Measurements from ENCODE around the gene STRN3. TPM values are rescaled to one million over a fixed set of nuclear protein-coding genes. Genes with fewer than 3 reads are reported as not detected.
"Not testable (repeated sequence)": the region's sequence is repeated elsewhere in the genome, so short reads cannot be mapped to it uniquely, and the experiment has no call there.

Gene STRN3
- total RNA-seq, 1 donor from 2014 or later = 30.5 TPM

DNA sequence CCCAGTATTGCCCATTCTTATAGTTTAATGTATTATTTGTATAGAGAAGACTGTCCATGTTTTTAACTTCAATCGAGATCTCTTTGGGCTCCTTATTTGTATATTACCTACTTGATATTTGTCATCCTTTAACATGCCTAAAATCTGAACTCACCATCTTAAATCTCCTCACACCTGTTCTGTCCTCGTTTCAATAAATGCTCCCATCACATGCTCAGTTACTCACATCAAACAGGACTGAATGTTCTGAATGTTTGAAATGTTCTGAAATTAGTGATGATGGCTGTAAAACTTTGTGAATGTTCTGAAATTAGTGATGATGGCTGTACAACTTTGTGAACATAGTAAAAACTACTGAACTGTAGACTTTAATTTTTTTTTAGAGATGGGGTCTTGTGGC is 117.4 kb downstream of the STRN3 start:
- Histone ChIP-seq H3K4me3 (ENCODE audit: low read depth, low read length) (no peak overlapping the region), H3K36me3 (ENCODE audit: control insufficient read depth, insufficient read depth, low read length) (no peaks in the 10 kb centered on the region), H3K27me3 (ENCODE audit: control insufficient read depth, insufficient read depth, low read length) (no peaks in the 10 kb centered on the region)
- no peak for TF ChIP-seq CTCF (IDR thresholded peaks at IDR 0.05; ENCODE audit: insufficient read depth, low read length, poor library complexity, severe bottlenecking)
- no peak for DNase-seq (ENCODE audit: low read depth)

- Histone ChIP-seq H3K27me3 (ENCODE audit: control insufficient read depth, insufficient read depth, low read length) (no peaks in the 10 kb centered on the region), H3K4me3 (ENCODE audit: low read depth, low read length) (no peak overlapping the region), H3K36me3 (ENCODE audit: control insufficient read depth, insufficient read depth, low read length) (no peaks in the 10 kb centered on the region)
- no peak for TF ChIP-seq CTCF (IDR thresholded peaks at IDR 0.05; ENCODE audit: insufficient read depth, low read length, poor library complexity, severe bottlenecking)
- no peak for DNase-seq (ENCODE audit: low read depth)
Measured at GRCh38 chr14:30907659-30908057, 118.5 kb downstream of the STRN3 start.

DNA sequence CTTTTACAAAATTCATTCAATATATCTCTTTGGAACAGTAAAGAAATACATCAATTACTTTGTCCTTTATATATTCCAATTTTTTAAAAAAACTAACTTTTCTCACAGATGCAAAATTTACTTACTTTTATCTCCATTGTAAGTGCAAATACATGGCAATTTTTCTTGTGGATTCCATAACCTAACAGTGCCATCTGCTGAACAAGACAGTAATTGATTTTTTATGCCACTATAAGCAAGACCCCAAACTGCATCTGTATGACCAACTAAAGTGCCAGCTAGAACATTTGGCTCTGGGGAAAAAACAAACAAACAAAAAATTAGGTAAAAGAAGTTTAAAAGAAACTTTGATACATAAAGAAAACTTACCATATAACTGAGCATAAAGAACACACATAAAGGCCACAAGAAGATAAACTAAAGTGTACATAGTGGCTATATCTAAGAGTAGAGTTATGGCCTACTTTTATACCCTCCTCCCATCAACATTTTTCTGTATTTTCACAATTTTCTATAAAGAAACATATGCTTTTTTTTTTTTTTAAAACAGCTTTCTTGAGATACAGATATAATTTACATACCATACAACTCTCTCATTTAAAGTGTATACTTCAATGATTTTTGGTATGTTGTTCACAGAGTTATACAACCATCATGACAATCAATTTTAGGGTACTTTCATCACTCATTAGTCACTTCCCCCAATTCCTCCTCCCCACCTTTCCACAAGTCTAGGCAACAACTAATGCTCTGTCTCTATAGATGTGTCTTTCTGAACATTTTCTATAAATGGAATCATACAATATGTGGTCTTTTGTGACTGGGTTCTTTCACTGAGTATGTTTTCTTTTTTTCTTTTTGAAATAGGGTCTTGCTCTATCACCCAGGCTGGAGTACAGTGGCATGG is 119.2 kb downstream of the STRN3 start:
- no peaks in the 10 kb centered on the region for H3K27me3 ChIP-seq (ENCODE audit: control insufficient read depth, insufficient read depth, low read length)
- DNase-seq (ENCODE audit: low read depth) = no peak
- no peak overlapping the region for H3K4me3 ChIP-seq (ENCODE audit: low read depth, low read length)
- no peaks in the 10 kb centered on the region for H3K36me3 ChIP-seq (ENCODE audit: control insufficient read depth, insufficient read depth, low read length)
- peak; percentile 15 for TF ChIP-seq CTCF (IDR thresholded peaks at IDR 0.05; ENCODE audit: insufficient read depth, low read length, poor library complexity, severe bottlenecking)

GRCh38 chr14:30903285-30904124 is 122.7 kb downstream of the STRN3 start:
- H3K4me3 ChIP-seq (ENCODE audit: low read depth, low read length) = no peak overlapping the region
- H3K27me3 ChIP-seq (ENCODE audit: control insufficient read depth, insufficient read depth, low read length) = no peaks in the 10 kb centered on the region
- no peak for DNase-seq (ENCODE audit: low read depth)
- H3K36me3 ChIP-seq (ENCODE audit: control insufficient read depth, insufficient read depth, low read length) = no peaks in the 10 kb centered on the region
- TF ChIP-seq CTCF (IDR thresholded peaks at IDR 0.05; ENCODE audit: insufficient read depth, low read length, poor library complexity, severe bottlenecking) = no peak

- not testable (repeated sequence) for H3K36me3 ChIP-seq (ENCODE audit: control insufficient read depth, insufficient read depth, low read length); H3K27me3 ChIP-seq (ENCODE audit: control insufficient read depth, insufficient read depth, low read length); H3K4me3 ChIP-seq (ENCODE audit: low read depth, low read length); DNase-seq (ENCODE audit: low read depth)
Measured at GRCh38 chr14:30897121-30897520, 129.1 kb downstream of the STRN3 start.

DNA sequence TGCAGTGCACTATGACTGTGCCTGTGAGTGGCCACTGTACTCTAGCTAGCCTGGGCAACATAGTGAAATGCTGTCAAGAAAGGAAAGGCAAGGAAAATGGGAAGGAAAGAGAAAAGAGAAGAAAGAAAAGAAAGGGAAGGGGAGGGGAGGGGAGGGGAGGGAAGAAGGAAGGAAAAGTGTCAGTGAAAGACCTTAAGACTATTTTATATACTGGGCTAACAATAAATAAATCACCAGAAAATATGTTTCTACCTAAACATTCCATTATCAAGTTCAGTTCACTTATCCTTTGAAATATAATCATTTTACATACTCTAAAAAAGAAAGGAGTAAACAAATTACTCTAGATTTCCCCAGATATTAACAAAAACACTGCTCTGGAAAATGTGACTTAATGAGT is 129.7 kb downstream of the STRN3 start:
- no peaks in the 10 kb centered on the region for H3K36me3 ChIP-seq (ENCODE audit: control insufficient read depth, insufficient read depth, low read length)
- no peak for TF ChIP-seq CTCF (IDR thresholded peaks at IDR 0.05; ENCODE audit: insufficient read depth, low read length, poor library complexity, severe bottlenecking)
- no peak for DNase-seq (ENCODE audit: low read depth)
- H3K4me3 ChIP-seq (ENCODE audit: low read depth, low read length) = no peak overlapping the region
- H3K27me3 ChIP-seq (ENCODE audit: control insufficient read depth, insufficient read depth, low read length) = no peaks in the 10 kb centered on the region

All from kidney epithelial cell (primary cell).